ENCODE results near the gene KCNAB2. TPM values are rescaled to one million over a fixed set of nuclear protein-coding genes. Genes with fewer than 3 reads are reported as not detected.

The KCNAB2 gene
- total RNA-seq, 1 donor, result 5.8 TPM

GRCh38 chr1:6094801-6095505 is 49.3 kb downstream of the KCNAB2 start:
- no peaks in the 10 kb centered on the region for H3K4me1 ChIP-seq (ENCODE audit: insufficient read depth, low read length)
- no peak overlapping the region for H3K4me2 ChIP-seq (ENCODE audit: insufficient read depth, low read length)
- H3K27me3 ChIP-seq (ENCODE audit: insufficient read depth, low read length), result no peaks in the 10 kb centered on the region
- H3K4me3 ChIP-seq (ENCODE audit: insufficient read depth, low read length), result no peak overlapping the region
- TF ChIP-seq CTCF (IDR thresholded peaks at IDR 0.05; ENCODE audit: extremely low read depth, low read depth, low read length), result no peak
- no peaks in the 10 kb centered on the region for H3K79me2 ChIP-seq (ENCODE audit: insufficient read depth, low read length)
- no peaks in the 10 kb centered on the region for H3K36me3 ChIP-seq (ENCODE audit: insufficient read depth, low read length)
- H4K20me1 ChIP-seq (ENCODE audit: insufficient read depth, low read length), result no peaks in the 10 kb centered on the region
- no peak for DNase-seq (ENCODE audit: insufficient read length, low spot score, missing footprints)
- H2AFZ ChIP-seq (ENCODE audit: low read length), result no peak overlapping the region
- no peaks in the 10 kb centered on the region for H3K9me3 ChIP-seq (ENCODE audit: low read depth, low read length)
- no peak overlapping the region for H3K27ac ChIP-seq (ENCODE audit: low read depth, low read length)

- no peak for TF ChIP-seq CTCF (IDR thresholded peaks at IDR 0.05; ENCODE audit: extremely low read depth, low read depth, low read length)
- H3K79me2 ChIP-seq (ENCODE audit: insufficient read depth, low read length), result no peaks in the 10 kb centered on the region
Measured at GRCh38 chr1:6095511-6096242, 50.0 kb downstream of the KCNAB2 start.

GRCh38 chr1:6096243-6097116 is 50.8 kb downstream of the KCNAB2 start:
- DNase-seq (ENCODE audit: insufficient read length, low spot score, missing footprints), result no peak
- Histone ChIP-seq H2AFZ (ENCODE audit: low read length) (no peak overlapping the region), H3K4me3 (ENCODE audit: insufficient read depth, low read length) (no peak overlapping the region), H3K9me3 (ENCODE audit: low read depth, low read length) (no peaks in the 10 kb centered on the region), H3K27me3 (ENCODE audit: insufficient read depth, low read length) (no peaks in the 10 kb centered on the region), H3K79me2 (ENCODE audit: insufficient read depth, low read length) (no peaks in the 10 kb centered on the region), H3K36me3 (ENCODE audit: insufficient read depth, low read length) (no peaks in the 10 kb centered on the region), H3K4me2 (ENCODE audit: insufficient read depth, low read length) (no peak overlapping the region), H3K4me1 (ENCODE audit: insufficient read depth, low read length) (no peaks in the 10 kb centered on the region), H3K27ac (ENCODE audit: low read depth, low read length) (no peak overlapping the region), H4K20me1 (ENCODE audit: insufficient read depth, low read length) (no peaks in the 10 kb centered on the region)
- TF ChIP-seq CTCF (IDR thresholded peaks at IDR 0.05; ENCODE audit: extremely low read depth, low read depth, low read length), result no peak

More at GRCh38 chr1:6095511-6096242, 50.0 kb downstream of the KCNAB2 start:
- H3K27me3 ChIP-seq (ENCODE audit: insufficient read depth, low read length), result no peaks in the 10 kb centered on the region
- no peaks in the 10 kb centered on the region for H4K20me1 ChIP-seq (ENCODE audit: insufficient read depth, low read length)
- no peak overlapping the region for H3K27ac ChIP-seq (ENCODE audit: low read depth, low read length)
- H3K4me1 ChIP-seq (ENCODE audit: insufficient read depth, low read length), result no peaks in the 10 kb centered on the region
- H3K4me2 ChIP-seq (ENCODE audit: insufficient read depth, low read length), result no peak overlapping the region
- no peaks in the 10 kb centered on the region for H3K9me3 ChIP-seq (ENCODE audit: low read depth, low read length)
- H3K4me3 ChIP-seq (ENCODE audit: insufficient read depth, low read length), result no peak overlapping the region
- H3K36me3 ChIP-seq (ENCODE audit: insufficient read depth, low read length), result no peaks in the 10 kb centered on the region
- no peak overlapping the region for H2AFZ ChIP-seq (ENCODE audit: low read length)
- no peak for DNase-seq (ENCODE audit: insufficient read length, low spot score, missing footprints)

Measured in osteoblast (primary cell).